Stimulated activated CD8-positive, alpha-beta memory T cell treated with anti-CD3 and anti-CD28 coated beads, Interleukin-2, amount 100 ng/mL, for 1 hour (primary cell): Measurements from ENCODE around the gene GPR55.
A peak's percentile ranks its signal among the peaks of the same experiment; 100 is the strongest.

Experiments
- DNase-seq, 2 donors: peaks; one replicate each; pipeline ENCODE4 v3.0.0-alpha.2; 2020; ENCODE audit warnings: low read depth in 2 of 2

GPR55 gene

GRCh38 chr2:230868161-230868946, 56.7 kb downstream of the GPR55 start:
- no peak for DNase-seq

DNA sequence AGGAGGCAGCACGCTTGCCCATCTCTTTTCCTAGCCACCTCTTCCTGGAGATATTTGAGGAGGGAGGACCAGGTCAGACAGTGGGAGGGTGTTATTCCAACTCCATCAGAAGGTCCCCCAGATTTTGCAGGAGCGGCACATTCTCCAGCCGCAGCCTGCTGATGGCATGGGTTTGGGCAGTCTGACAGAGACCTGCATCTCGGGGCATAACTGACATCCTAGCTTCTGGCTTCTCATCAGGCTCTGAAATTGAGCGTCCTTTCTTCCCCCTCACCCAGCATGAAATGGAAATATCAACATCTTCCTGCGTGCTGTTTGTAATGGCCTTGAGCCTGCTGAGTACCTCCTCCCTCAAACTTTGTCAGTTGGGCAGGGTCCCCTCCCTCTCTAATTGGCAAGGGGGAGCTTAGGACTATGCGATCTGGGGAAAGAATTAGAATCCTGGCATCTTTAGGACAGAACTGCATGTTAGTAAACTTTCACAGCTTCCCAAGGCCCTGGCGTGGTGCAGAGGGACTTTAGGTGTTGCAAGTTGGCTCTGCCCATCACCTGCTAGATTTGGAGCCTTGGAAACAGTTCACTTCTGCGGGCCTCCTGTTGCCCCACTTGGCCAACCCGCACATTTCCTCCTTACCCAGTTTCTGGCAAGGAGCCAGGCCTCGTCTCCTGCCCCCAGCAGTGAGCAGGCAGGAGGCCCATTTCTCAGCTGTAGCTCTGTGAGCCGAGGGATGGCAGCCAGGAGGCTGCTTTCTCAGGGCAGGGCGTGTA, 58.1 kb downstream of the GPR55 start:
- DNase-seq = peak; percentile 43 to 44

GRCh38 chr2:230865766-230866755, 59.0 kb downstream of the GPR55 start:
- no peak for DNase-seq

DNA sequence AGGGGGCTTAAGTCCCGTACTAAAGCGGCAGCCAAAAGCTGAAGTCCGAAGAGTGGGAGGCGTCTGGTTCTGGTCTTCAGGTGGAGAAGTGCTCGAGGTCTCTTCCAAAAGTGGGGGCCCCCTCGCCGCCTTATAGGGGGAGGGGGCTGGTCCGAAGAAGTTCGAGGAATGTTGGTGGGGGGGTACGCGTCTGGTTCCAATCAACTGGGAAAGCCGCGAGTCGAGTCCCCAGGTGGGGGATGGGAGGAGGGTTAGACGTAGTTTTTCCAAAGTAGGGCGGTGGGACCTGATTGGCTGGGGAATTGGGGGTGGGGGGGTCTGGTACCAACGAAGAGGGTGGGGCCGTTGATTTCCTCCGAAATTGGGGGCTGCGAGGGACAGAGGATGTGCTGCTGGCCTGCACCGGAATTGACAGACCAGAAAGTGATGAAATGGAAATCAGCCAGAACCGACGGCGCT, 59.7 kb downstream of the GPR55 start:
- no peak for DNase-seq

DNA sequence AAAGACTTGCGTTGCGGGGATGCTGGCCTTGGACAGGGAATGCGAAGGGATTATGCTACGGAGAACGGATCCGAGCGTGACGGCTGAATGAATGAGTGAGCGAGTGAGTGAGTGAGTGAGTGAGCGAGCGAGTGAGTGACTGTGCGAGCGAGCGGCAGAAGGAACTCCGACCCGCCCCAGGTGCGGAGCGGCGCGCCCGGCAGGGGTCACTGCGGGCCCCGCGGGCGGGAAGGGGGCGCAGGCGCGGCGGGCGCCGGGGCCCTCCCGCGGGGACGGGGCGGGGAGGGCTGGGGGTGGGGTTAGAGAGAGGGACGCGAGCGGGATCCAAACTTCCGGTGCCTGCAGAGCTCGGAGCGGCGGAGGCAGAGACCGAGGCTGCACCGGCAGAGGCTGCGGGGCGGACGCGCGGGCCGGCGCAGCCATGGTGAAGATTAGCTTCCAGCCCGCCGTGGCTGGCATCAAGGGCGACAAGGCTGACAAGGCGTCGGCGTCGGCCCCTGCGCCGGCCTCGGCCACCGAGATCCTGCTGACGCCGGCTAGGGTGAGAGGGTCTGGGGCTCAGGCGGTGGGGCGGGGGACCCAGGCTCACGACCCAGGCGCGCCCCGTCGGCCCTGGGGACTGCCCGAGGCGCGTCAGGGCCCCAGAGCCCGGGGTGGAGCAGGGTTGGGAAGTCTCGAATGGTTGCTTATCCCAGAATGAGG, 60.3 kb downstream of the GPR55 start, which contains the start of gene ITM2C:
TSS of gene ITM2C (plus strand) at position 338 of the 702 bp plus-strand sequence. CDS start at position 422, 84 bp downstream.
- peak; percentile 45 to 60 for DNase-seq

DNA sequence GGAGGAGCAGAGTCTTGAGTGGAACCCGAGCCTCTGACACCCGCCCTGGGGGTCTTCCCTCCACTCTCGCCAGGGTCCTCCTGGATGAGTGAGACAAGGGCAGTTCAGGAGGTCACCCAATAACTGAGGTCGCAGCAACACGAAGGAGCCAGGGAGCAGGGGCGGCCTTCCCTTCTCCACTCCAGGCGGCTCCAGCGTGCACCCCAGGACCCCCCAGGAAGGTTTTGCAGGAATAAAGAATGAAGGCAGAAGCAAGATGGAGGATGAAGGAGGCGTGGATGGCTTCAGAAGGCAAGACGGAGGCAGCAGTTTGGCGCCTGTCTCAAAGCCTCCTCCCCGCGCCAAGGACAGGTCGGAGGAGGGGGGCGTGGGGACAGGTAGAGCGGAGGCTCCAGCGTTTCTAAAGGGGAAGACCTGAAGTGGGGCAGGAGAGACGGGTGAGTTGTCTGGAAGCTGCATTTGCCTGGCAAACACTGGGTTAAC, 60.9 kb downstream of the GPR55 start:
- no peak for DNase-seq

GRCh38 chr2:230863442-230864121, 61.5 kb downstream of the GPR55 start:
- DNase-seq = no peak

DNA sequence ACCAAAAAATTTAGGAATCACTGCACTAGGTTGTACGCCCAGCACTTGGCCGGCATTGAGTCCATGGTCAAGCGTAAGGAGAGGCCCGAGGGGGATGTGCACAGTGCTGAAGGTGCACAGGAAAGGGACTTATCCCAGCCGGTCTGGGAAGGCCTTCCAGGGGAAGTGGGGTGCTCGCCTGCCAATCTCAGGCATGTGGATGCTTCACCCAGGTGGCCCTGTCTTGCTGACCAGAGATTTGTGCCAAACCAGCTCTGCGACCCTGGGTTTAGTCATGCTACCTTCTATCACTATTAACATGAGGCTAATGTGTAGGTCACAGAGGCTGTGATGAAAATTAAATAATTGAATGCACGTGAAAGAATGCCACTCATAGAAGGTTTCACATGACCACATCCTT, 62.0 kb downstream of the GPR55 start:
- DNase-seq = no peak

GRCh38 chr2:230862292-230862691, 62.8 kb downstream of the GPR55 start:
- no peak for DNase-seq

DNA sequence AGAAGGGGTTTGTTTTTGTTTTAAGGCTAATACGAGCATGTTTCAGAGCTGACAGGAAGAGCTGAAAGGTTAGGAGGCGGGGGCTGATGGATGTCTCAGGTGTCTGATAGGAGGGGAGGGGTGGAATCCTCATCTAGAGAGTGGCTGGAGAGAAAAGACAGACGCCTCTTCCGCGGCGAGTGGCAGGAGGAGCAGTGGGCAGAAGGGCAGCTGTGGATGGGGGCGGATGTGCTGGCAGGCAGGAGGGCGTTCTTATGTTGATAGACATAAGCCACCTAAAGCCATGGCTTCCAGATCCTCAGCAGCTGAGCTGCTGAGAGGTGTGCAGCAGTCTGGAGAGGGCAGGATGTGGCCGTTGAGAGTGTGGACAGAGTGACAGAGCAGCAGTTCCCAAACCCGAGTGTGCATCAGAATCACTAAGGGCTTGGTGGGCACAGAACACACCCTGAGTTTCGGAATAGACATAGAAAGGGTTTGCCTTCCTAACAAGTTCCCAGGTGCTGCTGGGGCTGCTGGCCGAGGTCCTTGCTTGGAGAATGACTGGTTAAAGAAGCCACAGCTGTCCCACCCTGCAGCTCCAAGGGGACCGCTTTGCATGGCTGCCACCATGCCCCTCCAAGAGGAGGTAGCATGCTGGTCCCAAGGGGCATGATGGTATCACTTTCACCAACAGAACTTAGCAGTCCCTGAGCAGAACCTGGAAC, 63.3 kb downstream of the GPR55 start:
- no peak for DNase-seq
